HG02759 (cell line): Measurements from ENCODE around the gene SLC25A13.

Experiments used
- ATAC-seq: cut with Tn5 transposase; IDR thresholded peaks from one replicate; pipeline ENCODE4 v1.9.1; 2021; ENCODE audit warnings: mild to moderate bottlenecking, moderate library complexity; ENCODE audit not compliant: unreplicated experiment

The SLC25A13 gene

DNA sequence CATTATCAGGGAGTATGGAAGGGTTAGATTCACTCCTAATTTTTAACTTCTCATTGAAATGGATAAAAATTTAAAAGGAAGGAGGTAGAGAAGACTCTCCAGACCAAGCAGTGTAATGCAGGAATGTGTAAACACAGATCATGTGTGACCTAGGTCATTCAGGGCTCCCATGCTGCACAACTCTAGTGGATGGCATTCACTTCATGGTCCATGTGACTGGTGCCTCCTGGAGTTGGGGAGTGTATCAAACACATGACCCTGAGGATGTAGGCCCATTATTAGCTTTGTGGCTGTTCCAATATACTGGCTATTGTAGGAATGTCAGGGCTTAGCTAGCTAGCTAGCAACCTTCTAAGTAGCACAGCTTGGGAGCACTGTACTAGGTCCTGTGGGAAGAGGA, 109.9 kb downstream of the SLC25A13 start:
- ATAC-seq, result no peak

DNA sequence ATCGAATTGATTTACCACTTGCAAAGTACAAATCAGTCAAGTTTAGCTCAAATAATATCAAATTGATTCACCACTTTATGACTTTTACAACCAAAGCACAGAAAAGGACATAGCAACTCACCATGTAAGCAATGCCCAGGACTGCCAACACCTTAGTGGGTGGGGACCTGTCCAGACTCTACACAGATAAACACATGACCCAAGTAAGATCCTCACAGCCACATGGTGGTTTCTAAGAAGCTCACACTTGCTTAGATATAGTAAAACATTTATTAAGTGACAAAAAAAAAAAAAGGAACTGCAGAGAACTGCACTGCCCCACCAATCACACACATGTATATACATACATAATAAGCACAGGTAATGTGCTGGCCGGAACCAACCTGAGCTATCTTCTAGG, 116.2 kb downstream of the SLC25A13 start:
- no peak for ATAC-seq

DNA sequence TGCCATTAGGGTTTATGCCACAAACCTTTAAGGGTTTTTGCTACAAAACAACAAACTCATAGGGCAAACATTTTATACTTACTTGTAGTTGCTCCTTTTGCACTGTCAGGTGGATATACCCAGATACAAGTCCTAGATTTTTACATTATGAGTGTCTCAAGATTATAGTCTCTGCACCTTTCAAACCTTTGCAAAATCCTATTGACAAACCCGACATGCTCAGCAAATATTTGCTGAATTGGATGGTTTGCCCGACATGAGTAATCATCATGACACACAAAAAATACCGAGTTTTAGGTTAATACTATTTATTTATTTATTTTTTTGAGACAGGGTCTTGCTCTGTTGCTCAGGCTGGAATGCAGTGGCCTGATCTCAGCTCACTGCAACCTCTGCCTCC, 117.3 kb downstream of the SLC25A13 start:
- no peak for ATAC-seq

DNA sequence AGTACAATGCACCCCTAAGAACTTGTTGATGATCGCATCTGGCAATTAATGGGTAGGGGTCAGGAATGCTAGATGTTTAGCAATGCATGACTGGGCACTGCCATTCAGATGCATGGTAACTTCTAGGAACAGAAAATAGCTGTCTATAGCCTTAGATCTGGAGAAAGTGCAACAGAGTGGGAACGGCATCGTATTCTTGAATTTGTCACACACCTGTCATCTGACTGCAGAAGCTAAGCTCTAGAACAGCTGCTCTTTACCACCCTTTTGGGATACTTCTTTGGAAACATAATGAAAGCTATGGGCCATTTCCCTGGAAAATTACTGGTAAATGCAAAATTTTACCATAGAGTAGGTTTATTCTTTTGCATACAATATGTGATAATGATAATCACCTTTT, 118.1 kb downstream of the SLC25A13 start:
- no peak for ATAC-seq

DNA sequence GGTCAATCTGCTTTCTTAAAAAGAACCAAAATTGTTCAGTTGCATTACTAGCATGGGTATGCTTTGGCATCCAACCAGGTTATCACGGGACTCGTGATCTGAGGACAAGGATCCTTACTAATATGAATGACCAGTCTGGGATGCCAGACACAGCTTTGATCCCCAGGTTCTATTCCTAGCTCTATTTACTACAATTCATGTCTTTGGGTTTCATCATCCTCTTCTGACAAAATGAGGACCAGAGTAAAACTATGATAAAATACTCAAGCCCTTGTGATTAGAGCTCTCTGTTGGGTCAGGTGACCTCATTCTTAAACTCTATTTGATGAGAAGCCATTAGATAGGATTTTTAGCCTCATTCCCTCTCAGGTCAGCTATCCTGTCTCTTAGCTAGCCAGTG, 119.8 kb downstream of the SLC25A13 start:
- no peak for ATAC-seq

DNA sequence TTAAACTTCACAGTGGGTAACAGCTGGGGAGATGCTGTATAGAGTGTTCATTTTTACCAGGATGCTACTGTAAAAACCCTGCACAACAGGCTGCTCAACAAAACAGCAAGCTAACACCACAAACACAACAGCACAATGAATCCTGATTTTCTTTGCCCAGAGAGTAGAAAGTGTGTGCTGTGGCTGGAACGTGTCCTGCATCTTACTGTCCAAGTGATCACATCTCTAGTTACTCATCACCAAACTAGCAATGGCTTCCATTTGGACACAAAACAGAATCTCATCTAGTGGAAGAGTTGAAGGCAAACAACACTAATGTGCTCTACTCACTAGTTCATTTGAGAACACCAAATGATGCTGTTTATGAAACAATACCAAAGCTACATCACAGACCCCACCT, 121.2 kb downstream of the SLC25A13 start:
- ATAC-seq, result no peak

DNA sequence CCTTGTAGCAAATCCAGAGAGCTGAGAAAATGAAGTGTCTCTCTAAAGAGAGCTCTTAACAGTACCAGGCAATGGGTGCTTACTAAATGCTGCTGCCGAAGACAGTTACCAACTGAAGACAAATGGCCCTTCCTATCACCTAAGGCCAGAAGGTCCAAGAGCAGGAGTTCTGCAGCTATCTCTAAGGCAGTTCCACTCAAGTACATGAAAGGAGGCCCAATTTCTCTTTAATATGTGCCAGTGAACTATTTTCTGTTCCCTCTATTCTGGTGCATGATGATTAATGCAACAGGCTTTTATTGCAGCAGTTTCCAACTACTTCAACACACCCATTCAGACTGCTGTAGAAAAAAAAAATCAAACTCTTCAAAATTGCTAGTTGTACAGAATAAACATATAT, 122.5 kb downstream of the SLC25A13 start:
- no peak for ATAC-seq

DNA sequence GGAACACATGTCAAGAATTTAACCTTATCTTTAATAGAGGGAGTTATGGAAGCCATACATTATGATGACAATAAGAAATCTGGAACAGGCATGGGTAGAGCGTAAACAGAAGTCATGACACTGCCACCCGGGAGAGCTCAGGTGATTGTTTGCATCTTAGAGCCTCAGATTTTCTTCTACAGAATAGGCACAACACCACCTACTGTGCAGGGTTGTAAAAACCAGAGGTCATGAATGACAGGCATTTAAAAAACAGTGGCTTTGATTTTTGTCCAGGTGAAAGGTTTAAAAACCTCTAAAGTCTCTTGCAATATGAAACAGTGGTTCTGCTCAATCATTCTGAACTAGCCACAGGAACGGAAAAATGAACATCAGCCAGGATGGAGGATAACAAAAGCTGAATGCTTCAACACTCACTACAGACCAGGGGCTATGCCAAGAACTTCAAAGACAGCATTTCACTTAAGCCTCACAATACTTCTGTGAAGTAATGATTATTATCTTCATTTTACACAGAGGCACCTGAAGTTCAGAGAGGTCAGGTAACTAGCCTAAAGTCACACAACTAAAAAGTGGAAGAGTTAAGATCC, 123.8 kb downstream of the SLC25A13 start:
- ATAC-seq, result no peak

DNA sequence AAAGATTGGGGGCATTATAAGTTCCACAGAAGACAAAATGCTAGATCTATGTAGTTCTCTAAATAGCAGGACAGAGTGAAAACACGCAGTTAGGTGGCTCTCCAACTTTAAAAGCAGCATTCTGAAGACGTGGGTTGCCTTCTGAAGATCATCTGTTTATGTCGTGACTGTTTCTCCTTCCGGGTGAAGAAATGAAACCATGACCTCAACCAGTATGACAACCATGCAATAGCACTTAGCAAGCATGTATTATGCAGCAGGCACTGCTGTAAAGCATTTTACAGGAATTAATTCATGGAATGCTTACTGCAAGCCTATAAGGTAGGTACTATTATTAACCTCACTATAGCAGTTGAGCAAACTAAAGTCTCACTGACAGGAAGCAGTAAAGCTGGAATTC, 125.2 kb downstream of the SLC25A13 start:
- no peak for ATAC-seq

DNA sequence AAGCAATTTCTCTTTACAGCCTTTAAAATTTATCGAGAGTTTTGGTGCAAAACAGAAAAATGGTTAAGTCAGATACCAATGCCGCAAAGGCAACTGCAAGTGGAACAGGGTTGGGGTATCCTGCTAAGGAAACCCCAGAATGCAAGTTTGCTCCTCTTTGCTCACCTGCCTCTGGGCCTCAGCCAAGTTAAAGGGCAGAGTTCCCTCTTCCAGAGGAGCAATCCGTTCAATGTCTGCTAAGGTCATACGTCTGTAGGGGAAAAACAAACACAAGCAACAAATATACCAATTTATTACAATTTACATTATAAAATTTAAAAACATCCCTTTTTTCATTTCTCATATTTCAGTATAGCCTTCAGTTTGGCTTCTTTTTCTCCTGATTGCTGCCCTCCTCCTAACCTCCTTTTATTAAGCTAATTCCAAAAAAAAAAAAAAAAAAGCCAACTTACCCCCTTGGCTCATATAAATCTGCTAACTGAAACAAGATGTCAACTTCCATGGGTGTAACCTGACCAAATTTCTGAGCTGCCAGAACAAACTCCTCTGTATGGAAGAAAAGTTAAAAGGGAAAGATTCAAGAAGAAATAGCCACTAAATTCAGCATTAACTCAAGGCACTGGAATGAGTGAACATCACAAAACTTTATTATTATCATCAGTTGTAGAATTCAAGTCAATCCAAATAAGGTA, 132.6 kb downstream of the SLC25A13 start:
- no peak for ATAC-seq

DNA sequence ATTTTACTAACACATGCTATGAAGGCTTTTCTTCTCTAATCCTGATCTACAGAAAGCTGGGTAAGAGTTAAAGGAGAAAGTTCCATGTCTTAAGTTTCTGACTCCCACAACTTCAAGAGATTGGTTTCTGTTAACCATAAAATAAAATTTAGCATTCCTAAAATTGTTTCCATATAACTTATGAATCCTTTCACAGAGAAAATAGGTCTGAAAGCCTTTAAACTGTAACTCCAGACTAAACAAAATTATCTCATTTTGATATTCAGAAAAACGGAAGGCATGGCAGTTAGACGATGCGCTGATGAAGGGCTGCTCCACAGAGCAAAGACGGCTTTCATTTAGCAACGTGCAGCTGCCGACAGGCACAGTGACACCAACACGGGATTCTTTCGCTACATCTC, 133.3 kb downstream of the SLC25A13 start:
- ATAC-seq, result no peak

DNA sequence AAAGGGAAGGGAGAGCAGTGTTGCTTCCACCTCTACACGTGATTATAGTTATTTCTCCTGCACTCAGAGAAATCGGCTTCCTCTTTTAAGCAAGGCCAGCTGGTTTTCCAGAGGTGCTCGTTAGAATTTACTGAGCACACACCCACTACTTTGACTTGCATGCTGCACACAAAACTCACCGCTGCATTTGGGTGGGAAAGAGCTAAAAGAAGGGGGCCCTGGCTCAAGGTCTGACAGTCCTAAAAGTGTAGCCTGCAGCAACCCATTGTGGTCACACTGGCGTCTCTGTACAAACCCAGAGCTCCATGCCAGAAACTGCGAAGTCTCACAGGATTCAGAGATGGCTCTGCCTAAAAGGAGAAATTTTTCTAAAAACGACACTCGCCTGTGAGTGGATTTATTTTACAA, 133.7 kb downstream of the SLC25A13 start:
- no peak for ATAC-seq

DNA sequence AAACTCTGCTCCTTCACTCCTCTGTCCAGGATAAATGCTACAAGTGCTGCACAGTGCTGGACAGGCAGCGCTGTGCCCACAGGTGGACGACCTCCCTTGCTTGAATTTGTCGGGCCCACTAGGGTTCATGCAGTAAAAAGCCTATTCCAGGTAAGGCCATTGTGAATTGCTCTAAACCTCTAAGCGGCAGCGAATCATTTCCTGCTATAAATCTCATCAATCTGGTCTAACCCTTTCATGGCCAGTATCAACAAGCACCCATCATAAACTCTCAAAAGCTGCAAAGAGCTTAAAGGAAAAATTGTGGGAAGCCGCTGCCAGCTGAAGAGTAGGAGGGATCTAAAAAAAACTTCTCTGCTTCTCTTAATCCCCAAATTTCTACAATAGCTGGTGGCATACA, 134.2 kb downstream of the SLC25A13 start:
- no peak for ATAC-seq

DNA sequence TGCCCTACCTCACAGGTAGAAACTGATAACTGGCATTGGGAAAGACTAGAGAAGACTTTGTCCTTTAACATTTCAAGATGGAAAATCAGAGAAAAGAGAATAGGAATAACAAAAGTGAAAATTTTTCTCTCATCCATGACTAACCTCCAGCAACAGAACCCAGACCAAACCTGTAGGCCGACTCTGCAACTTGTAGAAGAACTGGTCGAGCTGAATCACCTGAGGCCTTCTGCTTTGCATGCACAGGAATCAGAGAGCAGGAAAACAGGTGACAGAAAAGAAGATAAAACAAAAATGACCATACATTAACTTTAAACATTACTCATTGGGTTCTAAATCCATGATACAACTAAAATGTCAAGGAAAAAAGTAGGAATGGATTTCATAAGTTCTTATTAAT, 137.1 kb downstream of the SLC25A13 start:
- no peak for ATAC-seq

DNA sequence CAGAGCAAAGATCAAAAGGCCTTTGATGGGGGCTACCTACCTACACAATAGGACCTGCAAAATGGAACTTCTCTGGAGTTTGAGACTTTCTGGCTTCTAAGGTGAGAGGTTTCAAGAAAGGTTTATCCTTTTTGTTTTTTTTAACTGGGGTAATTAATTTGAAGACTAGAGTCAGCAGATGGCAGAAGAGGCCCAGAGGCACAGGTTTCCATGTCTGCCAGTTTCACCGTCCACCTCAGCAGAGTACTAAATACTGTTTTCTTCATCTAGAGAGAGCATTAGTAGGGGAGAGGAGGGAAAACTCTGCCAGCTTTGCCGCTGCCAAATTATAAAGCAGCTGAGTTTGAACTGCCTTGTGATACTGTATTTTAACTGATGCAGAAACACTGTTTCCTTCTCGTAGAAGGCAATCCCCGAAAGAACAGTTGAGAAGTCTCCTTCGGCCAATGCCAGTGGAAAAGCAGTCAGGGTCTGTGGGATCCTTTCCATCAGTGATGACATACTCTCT, 138.7 kb downstream of the SLC25A13 start:
- ATAC-seq, result no peak

DNA sequence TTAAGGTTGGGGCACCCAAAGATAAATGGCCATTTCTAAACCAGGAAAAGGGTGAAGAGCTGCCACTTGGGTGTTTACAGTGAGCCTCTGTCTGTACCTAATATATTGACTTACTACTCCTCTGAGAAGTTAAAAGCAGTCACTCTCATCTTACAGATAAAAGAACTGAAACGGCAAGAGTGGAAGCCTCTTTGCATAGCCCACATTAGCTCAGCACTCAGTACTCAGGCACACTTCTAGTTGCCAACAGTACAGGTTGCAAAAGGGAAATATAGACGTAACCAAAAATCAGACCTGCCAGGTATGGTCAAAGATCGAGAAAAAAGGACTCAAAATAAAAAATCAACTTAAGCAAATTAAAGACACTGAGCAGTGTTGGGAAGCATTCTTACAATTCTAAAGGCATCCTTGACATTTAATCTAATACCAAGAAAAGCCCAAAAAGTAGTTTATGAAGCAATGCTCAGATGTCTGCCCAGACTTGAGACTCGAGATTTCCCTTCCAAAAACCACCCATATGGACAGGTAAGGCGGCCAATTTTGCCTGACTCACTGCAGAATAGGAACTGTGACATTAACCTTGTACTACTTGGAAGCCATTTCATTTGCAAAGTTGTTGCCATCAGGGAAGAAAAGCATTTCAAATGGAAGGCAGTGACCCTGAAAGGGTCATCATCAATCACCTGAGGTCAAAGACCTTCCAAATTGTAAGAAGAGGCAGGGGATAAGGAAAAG, 139.3 kb downstream of the SLC25A13 start:
- no peak for ATAC-seq

DNA sequence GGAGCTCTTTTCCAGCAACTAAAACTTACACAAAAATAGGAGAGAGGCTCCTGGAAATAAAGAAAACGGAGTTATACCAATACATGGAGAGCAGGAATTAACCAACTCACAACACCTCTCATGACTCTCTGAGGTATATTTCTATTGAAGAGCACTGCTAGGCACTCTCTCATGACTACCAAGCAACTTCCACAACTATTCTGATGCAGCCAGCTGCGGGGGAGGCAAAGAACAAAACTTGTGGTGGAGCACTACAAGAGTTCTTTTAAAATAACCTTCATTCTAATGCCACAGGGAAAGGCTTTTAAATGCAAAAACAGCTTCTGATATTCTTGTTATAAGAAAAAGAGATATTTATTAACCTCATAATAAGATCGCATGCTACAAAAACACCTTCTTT, 140.7 kb downstream of the SLC25A13 start:
- no peak for ATAC-seq

DNA sequence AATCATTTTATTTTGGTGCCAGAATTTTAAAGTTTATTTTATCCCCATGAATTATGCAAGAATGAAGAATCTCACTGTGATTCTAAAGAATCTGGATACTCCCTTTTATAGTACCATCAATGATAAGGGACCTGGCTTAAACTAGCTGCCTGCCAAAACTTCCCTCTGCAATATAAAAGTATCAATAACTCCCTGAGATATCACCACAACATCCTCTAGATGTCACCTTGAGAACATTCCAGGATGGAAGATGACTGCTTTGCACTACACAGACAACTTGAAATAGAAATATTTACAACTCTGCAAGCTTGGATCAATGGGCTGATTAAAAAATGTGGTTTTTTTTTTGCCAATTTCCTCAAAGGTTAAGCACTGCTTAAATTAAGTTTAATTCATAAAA, 142.1 kb downstream of the SLC25A13 start:
- ATAC-seq, result no peak

DNA sequence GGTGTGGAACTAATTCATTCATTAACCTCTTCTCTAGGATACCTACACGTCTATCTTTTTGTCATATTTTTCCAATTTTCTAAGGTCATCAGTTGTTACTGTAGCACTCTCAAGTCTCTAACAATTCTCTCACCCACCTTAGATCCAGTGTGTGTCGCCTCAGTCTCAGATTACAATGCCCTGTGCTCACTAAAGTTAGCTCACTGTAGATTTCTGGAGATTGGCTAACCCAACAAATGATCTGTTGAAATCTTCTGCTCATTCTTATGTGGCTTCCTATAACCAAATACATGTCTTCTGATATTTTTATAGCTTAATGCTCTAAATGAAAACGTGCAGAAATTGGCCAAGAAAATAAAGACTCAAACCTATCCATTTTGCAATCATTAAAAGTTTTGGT, 142.6 kb downstream of the SLC25A13 start:
- no peak for ATAC-seq

DNA sequence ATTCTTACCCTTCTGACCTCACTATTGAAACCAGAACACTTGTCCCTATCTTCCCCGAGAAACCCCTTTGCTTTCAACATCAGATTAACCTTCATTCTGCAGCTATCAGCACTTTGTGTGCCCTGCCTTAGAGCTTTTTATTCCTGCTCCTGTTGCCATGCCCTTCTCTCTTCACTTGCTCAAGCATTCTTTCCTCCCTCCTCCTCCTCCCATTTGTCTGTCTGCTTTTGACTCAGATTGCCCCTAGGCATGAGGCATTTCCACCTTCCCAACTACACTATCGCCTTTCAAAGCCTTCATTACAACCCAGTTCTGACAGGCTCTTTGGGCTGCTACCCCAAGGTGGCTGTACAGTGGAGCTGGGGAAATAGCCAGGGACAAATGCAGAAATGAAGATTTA, 143.3 kb downstream of the SLC25A13 start:
- ATAC-seq, result no peak

DNA sequence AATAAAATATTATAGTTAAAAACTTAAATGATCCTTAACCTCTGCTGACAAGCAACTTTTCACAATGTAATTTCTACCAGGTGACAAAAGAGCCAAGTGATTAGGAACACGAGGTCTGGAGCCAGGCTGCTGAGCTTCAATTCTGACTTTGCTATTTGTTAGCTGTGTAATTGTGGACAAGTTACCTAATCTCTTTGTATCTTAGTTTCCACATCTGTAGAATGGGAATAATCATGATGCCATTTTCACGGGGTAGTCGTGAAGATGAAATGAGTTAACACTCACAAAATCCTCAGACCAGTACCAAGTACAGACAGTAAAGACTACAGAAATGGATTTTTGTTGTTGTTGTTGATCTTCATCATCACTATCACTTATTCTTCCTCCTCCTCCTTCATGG, 144.5 kb downstream of the SLC25A13 start:
- no peak for ATAC-seq

DNA sequence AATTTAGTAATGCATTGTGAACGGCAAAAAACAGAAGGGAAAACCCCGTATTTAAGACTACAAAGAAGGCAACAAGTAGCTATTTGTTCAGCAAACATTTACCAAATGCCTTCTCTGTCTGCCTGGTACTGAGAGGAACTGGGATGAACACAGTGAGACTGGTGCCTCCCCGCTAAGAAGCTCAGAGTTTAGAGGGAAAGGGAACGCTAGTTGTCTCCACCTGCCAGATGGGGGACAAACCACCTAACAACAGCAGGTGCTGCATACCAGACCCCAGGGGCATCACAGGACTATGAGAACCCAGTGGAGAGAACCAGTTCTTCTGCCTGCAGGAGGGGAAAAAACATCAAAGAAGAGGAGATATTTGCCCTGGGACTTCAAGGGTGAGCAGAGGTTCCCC, 147.1 kb downstream of the SLC25A13 start:
- no peak for ATAC-seq
